ES-I3 (cell line): ENCODE results near the gene GOLGA2.

ENCODE experiments used
- H3K36me3 ChIP-seq: 2 replicates; pipeline ENCODE4 v1.6.1; 2013; ENCODE audit warnings: mild to moderate bottlenecking, low read length, control low read depth, moderate library complexity; ENCODE audit not compliant: insufficient read depth
- H3K4me1 ChIP-seq: 2 replicates; pipeline ENCODE4 v1.6.1; 2013; ENCODE audit warnings: mild to moderate bottlenecking, control low read depth, low read length; ENCODE audit not compliant: insufficient read depth
- H3K9ac ChIP-seq: 2 replicates; pipeline ENCODE4 v1.6.1; 2013; ENCODE audit warnings: low read depth, mild to moderate bottlenecking, low read length, moderate library complexity
- H3K9me3 ChIP-seq: 2 replicates; pipeline ENCODE4 v1.6.1; 2013; ENCODE audit warnings: mild to moderate bottlenecking, low read length, moderate library complexity; ENCODE audit not compliant: control insufficient read depth, insufficient read depth

Gene GOLGA2

GRCh38 chr9:128257907-128258306 lies 17.9 kb downstream of the GOLGA2 start:
- H3K9ac ChIP-seq = no peak overlapping the region
- no peaks in the 10 kb centered on the region for H3K9me3 ChIP-seq
- H3K36me3 ChIP-seq = peaks cover 5% of the 10 kb centered on the region
- no peaks in the 10 kb centered on the region; the same call in 1 of the 2 replicates for H3K4me1 ChIP-seq

- Histone ChIP-seq H3K36me3 (peaks cover 5% of the 10 kb centered on the region), H3K4me1 (no peaks in the 10 kb centered on the region; the same call in 1 of the 2 replicates), H3K9ac (no peak overlapping the region), H3K9me3 (no peaks in the 10 kb centered on the region)
These were observed 18.6 kb downstream of the GOLGA2 start for GRCh38 chr9:128257086-128257825.

GRCh38 chr9:128254855-128255759 lies 20.7 kb downstream of the GOLGA2 start:
- Histone ChIP-seq H3K9ac (no peak overlapping the region), H3K36me3 (peaks cover 5% of the 10 kb centered on the region), H3K9me3 (no peaks in the 10 kb centered on the region), H3K4me1 (peaks cover 6% of the 10 kb centered on the region; the same call in 1 of the 2 replicates)

- peaks cover 6% of the 10 kb centered on the region; the same call in 1 of the 2 replicates for H3K4me1 ChIP-seq
- no peaks in the 10 kb centered on the region for H3K9me3 ChIP-seq
- H3K36me3 ChIP-seq = peaks cover 2% of the 10 kb centered on the region
- no peak overlapping the region for H3K9ac ChIP-seq
These were observed 21.4 kb downstream of the GOLGA2 start for GRCh38 chr9:128254362-128254761.

GRCh38 chr9:128253991-128254346 lies 21.8 kb downstream of the GOLGA2 start:
- Histone ChIP-seq H3K9me3 (no peaks in the 10 kb centered on the region), H3K36me3 (no peaks in the 10 kb centered on the region; the same call in 1 of the 2 replicates), H3K9ac (no peak overlapping the region), H3K4me1 (peaks cover 6% of the 10 kb centered on the region; the same call in 1 of the 2 replicates)

GRCh38 chr9:128253140-128253990 lies 22.4 kb downstream of the GOLGA2 start:
- no peaks in the 10 kb centered on the region; the same call in 1 of the 2 replicates for H3K36me3 ChIP-seq
- H3K9me3 ChIP-seq = no peaks in the 10 kb centered on the region
- no peak overlapping the region for H3K9ac ChIP-seq
- peaks cover 6% of the 10 kb centered on the region; the same call in 1 of the 2 replicates for H3K4me1 ChIP-seq

GRCh38 chr9:128252317-128253139 lies 23.3 kb downstream of the GOLGA2 start:
- Histone ChIP-seq H3K9me3 (no peaks in the 10 kb centered on the region), H3K9ac (no peak overlapping the region), H3K4me1 (peaks cover 6% of the 10 kb centered on the region; the same call in 1 of the 2 replicates)

GRCh38 chr9:128251732-128252100 lies 24.1 kb downstream of the GOLGA2 start:
- H3K4me1 ChIP-seq = peaks cover 6% of the 10 kb centered on the region; the same call in 1 of the 2 replicates
- no peaks in the 10 kb centered on the region for H3K36me3 ChIP-seq
- no peak overlapping the region; the same call in 1 of the 2 replicates for H3K9ac ChIP-seq
- H3K9me3 ChIP-seq = no peaks in the 10 kb centered on the region

More at GRCh38 chr9:128252317-128253139, 23.3 kb downstream of the GOLGA2 start:
- H3K36me3 ChIP-seq = no peaks in the 10 kb centered on the region

- Histone ChIP-seq H3K9ac (peak overlapping the region; percentile 67), H3K36me3 (no peaks in the 10 kb centered on the region), H3K9me3 (no peaks in the 10 kb centered on the region), H3K4me1 (peaks cover 12% of the 10 kb centered on the region)
These were observed 24.7 kb downstream of the GOLGA2 start for GRCh38 chr9:128250839-128251731.

- H3K36me3 ChIP-seq = no peaks in the 10 kb centered on the region
- peaks cover 18% of the 10 kb centered on the region for H3K4me1 ChIP-seq
- no peaks in the 10 kb centered on the region for H3K9me3 ChIP-seq
- peak overlapping the region; percentile 74; the same call in 1 of the 2 replicates for H3K9ac ChIP-seq
These were observed 25.6 kb downstream of the GOLGA2 start for GRCh38 chr9:128249908-128250838.

GRCh38 chr9:128249558-128249907 lies 26.3 kb downstream of the GOLGA2 start:
- Histone ChIP-seq H3K9ac (peak overlapping the region; percentile 74; the same call in 1 of the 2 replicates), H3K36me3 (no peaks in the 10 kb centered on the region), H3K9me3 (no peaks in the 10 kb centered on the region), H3K4me1 (peaks cover 18% of the 10 kb centered on the region)
